Measurements from ENCODE around the gene WIF1. TPM values are rescaled to one million over a fixed set of nuclear protein-coding genes. Genes with fewer than 3 reads are reported as not detected.

WIF1 gene
- total RNA-seq, 4 donors from 2014 or later: 6.1 TPM; not detected in 3

DNA sequence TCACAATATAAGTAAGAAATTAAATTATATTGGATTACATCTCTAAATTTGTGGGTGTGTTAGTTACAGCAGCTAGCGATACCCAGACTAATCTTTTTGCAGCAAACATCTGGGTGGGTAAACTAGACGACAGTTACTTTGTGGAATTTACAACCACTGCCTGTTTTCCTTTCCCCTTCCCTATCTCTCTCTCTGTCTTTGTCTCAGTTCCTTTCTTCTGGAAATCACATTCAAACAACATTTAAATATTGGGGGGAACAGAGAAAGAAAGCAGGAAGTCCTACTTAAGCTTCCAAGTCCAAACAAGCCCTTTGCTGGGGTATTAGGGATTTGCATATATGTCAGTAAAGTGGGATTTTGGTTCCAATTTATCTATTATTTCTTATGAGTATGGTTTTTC, 97.6 kb downstream of the WIF1 start:
- no peaks in the 10 kb centered on the region for H3K27me3 ChIP-seq
- no peaks in the 10 kb centered on the region for H3K9me3 ChIP-seq
- no peak for DNase-seq
- TF ChIP-seq, protein P1, sequence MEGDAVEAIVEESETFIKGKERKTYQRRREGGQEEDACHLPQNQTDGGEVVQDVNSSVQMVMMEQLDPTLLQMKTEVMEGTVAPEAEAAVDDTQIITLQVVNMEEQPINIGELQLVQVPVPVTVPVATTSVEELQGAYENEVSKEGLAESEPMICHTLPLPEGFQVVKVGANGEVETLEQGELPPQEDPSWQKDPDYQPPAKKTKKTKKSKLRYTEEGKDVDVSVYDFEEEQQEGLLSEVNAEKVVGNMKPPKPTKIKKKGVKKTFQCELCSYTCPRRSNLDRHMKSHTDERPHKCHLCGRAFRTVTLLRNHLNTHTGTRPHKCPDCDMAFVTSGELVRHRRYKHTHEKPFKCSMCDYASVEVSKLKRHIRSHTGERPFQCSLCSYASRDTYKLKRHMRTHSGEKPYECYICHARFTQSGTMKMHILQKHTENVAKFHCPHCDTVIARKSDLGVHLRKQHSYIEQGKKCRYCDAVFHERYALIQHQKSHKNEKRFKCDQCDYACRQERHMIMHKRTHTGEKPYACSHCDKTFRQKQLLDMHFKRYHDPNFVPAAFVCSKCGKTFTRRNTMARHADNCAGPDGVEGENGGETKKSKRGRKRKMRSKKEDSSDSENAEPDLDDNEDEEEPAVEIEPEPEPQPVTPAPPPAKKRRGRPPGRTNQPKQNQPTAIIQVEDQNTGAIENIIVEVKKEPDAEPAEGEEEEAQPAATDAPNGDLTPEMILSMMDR (IDR thresholded peaks at IDR 0.05): no peak
- TF ChIP-seq POLR2A (IDR thresholded peaks at IDR 0.05): no peak
- 83 to 96% methylated on average over 2 of the region's 2 CpGs for WGBS, 2 donors
- H3K27ac ChIP-seq: no peak overlapping the region
- intact Hi-C loops (cut with DNase I): no loop called here
- H3K36me3 ChIP-seq: no peaks in the 10 kb centered on the region
- H3K4me1 ChIP-seq: no peaks in the 10 kb centered on the region
- H3K4me3 ChIP-seq: no peak overlapping the region

DNA sequence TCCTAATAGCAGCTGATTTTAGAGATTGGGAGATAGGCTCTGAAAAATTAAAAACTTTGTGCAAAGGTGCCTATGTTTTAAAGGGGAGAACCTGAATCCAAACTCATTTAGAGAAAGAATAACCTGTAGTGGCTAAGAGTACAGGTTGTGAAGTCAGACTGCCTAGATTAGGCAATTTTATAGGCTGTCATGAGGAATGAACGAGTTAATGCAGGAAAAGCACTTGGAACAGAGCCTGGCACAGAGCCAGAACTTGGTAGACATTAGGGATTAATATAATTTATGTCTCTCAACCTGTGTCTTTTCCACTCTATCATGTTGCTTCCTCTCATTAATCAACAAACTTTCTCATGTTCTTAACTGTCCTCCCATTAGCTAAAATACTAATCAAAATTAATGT, 98.1 kb downstream of the WIF1 start:
- Histone ChIP-seq H3K9me3 (no peaks in the 10 kb centered on the region), H3K36me3 (no peaks in the 10 kb centered on the region), H3K27ac (no peak overlapping the region), H3K4me1 (no peaks in the 10 kb centered on the region), H3K4me3 (no peak overlapping the region), H3K27me3 (no peaks in the 10 kb centered on the region)
- TF ChIP-seq, protein P1 (IDR thresholded peaks at IDR 0.05): no peak
- no peak for TF ChIP-seq POLR2A (IDR thresholded peaks at IDR 0.05)
- WGBS, 2 donors: 23 to 33% methylated on average over 1 of the region's 1 CpG
- no peak for DNase-seq
- intact Hi-C loops (cut with DNase I): no loop called here

DNA sequence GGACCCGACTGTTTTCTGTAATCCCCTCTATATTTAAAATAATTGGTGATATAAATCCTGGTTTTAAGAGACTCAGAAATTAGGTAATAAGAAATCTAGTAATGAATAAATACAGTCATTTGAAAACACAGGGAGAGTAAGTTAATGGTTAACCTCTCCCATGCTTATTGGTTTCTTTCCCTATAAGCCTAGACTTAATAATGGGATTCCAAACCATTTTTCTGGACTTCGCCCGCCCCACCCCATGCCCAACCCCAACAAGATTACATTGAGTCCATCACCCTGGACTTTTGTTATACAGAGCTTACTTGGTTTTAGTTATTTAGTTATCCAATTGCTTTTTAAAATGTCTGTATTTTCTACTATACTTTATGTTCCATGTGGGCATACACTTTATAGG, 98.7 kb downstream of the WIF1 start:
- no peak overlapping the region for H3K27ac ChIP-seq
- H3K4me1 ChIP-seq: peaks cover 0 to 5% (median 0%) of the 10 kb centered on the region in 3 donors
- no peak for DNase-seq
- H3K36me3 ChIP-seq: no peaks in the 10 kb centered on the region
- H3K4me3 ChIP-seq: no peak overlapping the region
- intact Hi-C loops (cut with DNase I): no loop called here
- no peaks in the 10 kb centered on the region for H3K27me3 ChIP-seq
- H3K9me3 ChIP-seq: no peaks in the 10 kb centered on the region
- WGBS, 2 donors: 78% methylated on average over 3 of the region's 3 CpGs
- TF ChIP-seq, protein P1 (IDR thresholded peaks at IDR 0.05): no peak
- no peak for TF ChIP-seq POLR2A (IDR thresholded peaks at IDR 0.05)

DNA sequence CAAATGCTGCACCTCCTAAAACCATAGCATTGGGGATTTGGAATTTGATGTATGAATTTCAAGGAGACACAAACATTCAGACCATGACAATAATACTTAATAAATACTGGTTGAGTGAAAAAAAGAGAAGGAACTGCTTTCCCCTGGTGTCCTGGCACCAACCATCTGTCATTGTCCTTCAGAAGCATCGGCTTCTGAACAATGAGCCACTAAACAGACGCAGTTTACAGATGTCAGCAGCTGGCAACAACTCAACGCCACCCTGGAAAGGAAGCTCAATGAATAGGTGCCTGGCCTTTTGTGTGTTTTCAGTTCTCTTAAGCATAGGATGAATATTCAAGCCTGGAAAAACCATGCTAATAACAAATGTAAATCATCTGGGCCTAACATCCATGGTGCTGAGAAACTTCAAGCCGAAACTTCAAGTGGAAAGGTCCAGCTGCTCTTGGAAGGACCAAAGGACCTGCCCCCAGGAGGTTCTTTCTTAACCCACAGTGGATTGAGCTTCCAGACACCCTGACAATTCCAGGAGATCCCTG, 101.3 kb downstream of the WIF1 start:
- intact Hi-C loops (cut with DNase I): no loop called here
- no peaks in the 10 kb centered on the region for H3K27me3 ChIP-seq
- no peak for DNase-seq
- 72 to 90% methylated on average over 4 of the region's 4 CpGs for WGBS, 2 donors
- H3K4me1 ChIP-seq: peaks cover 0 to 20% (median 0%) of the 10 kb centered on the region in 3 donors
- no peak overlapping the region for H3K4me3 ChIP-seq
- no peak overlapping the region for H3K27ac ChIP-seq
- TF ChIP-seq, protein P1 (IDR thresholded peaks at IDR 0.05): no peak
- no peak for TF ChIP-seq POLR2A (IDR thresholded peaks at IDR 0.05)
- H3K36me3 ChIP-seq: no peaks in the 10 kb centered on the region
- no peaks in the 10 kb centered on the region for H3K9me3 ChIP-seq

DNA sequence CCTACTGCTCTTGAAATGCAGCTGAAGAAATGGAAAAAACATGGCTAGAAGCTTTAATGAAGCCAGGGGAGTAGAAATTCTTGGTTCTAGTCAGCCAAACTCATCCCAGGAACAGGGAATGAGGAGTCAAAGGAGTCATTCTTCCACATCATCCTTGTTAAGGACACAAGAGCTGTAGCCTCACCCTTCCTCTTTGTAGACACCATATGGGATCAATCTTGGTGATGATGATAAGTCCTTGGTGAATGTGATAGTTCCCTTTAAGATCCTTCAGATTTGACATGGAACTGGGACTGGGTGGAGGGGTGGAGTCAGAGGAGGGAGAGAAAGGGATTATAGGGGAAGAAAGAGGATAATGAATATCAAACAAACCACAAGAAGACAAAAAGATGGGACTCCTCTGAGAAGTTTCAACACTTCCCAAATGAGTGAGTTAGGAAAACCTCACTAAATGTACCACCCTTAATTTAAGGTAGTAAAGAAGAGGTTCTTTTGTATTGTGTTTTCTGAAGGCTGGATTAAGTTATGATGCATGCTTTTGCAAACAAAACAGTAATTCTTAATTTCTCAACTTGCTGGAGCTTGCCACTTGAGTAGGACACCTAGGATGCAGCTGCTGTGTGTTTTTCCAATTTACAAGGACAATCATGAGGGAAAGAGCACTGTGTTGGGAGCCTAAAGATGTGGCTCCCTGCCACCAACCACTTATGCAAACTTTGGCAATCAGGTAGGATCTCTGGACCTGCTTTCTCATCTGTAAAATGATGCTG, 104.0 kb downstream of the WIF1 start:
- Histone ChIP-seq H3K4me3 (no peak overlapping the region), H3K27me3 (no peaks in the 10 kb centered on the region), H3K36me3 (no peaks in the 10 kb centered on the region), H3K27ac (no peak overlapping the region), H3K9me3 (no peaks in the 10 kb centered on the region), H3K4me1 (peaks cover 0 to 26% (median 0%) of the 10 kb centered on the region in 3 donors)
- intact Hi-C loops (cut with DNase I): no loop called here
- TF ChIP-seq, protein P1 (IDR thresholded peaks at IDR 0.05): no peak
- TF ChIP-seq POLR2A (IDR thresholded peaks at IDR 0.05): no peak
- no peak for DNase-seq

All from esophagus squamous epithelium (tissue), 5 donors.